CD4-positive, CD25-positive, alpha-beta regulatory T cell (primary cell): Measurements from ENCODE around the gene SLC5A12. TPM values are rescaled to one million over a fixed set of nuclear protein-coding genes. Genes with fewer than 3 reads are reported as not detected.

Experiments
- ATAC-seq, 2 donors: fragments of 150-1000 bp; cut with Tn5 transposase; one replicate each; pipeline ENCODE4 v1.10.0; 2021; ENCODE audit warnings: low read depth in 2 of 2, moderate number of reproducible peaks in 2 of 2, moderate library complexity in 1 of 2
- DNase-seq, 3 donors: peaks; one replicate each; pipeline versions ENCODE4 v3.0.0 to v3.0.0-alpha.2; 2012 to 2022; ENCODE audit warnings: mixed read lengths in 1 of 3
- H3K27ac ChIP-seq: one replicate; pipeline ENCODE4 v1.7.0; 2013; ENCODE audit warnings: mild to moderate bottlenecking, low read length; ENCODE audit not compliant: insufficient read depth, poor library complexity, severe bottlenecking
- H3K27me3 ChIP-seq: one replicate; pipeline ENCODE4 v1.7.0; 2013; ENCODE audit warnings: low read length; ENCODE audit not compliant: control insufficient read depth, insufficient read depth
- H3K36me3 ChIP-seq: one replicate; pipeline ENCODE4 v1.7.0; 2013; ENCODE audit warnings: mild to moderate bottlenecking, low read length, moderate library complexity; ENCODE audit not compliant: control insufficient read depth, insufficient read depth
- H3K4me1 ChIP-seq: 2 replicates; pipeline ENCODE4 v1.7.0; 2013; ENCODE audit warnings: mild to moderate bottlenecking, low read length; ENCODE audit not compliant: insufficient read depth, control insufficient read depth, poor library complexity, severe bottlenecking
- H3K4me3 ChIP-seq: one replicate; pipeline ENCODE4 v1.7.0; 2013; ENCODE audit warnings: low read depth, mild to moderate bottlenecking, low read length, moderate library complexity
- H3K9me3 ChIP-seq, 2 experiments: 1 replicate in 1 of 2; 2 replicates in 1 of 2; pipeline ENCODE4 v1.7.0; 2013; ENCODE audit warnings: low read length in 2 of 2, mild to moderate bottlenecking in 1 of 2, moderate library complexity in 1 of 2; ENCODE audit not compliant: control insufficient read depth in 2 of 2
- H3K27ac Mint-ChIP-seq, 3 donors: one replicate each; pipeline ENCODE4 v1.8.0; 2020 to 2022; ENCODE audit warnings: mild to moderate bottlenecking in 3 of 3, mixed read lengths in 3 of 3, moderate library complexity in 2 of 3
- H3K27me3 Mint-ChIP-seq: one replicate; pipeline ENCODE4 v1.8.0; 2022; ENCODE audit warnings: mild to moderate bottlenecking, mixed read lengths
- H3K36me3 Mint-ChIP-seq: one replicate; pipeline ENCODE4 v1.8.0; 2020; ENCODE audit warnings: mixed read lengths
- H3K4me1 Mint-ChIP-seq, 4 donors: one replicate each; pipeline ENCODE4 v1.8.0; 2020 to 2022; ENCODE audit warnings: mixed read lengths in 4 of 4, mild to moderate bottlenecking in 1 of 4
- H3K4me3 Mint-ChIP-seq, 4 donors: one replicate each; pipeline ENCODE4 v1.8.0; 2020 to 2022; ENCODE audit warnings: mild to moderate bottlenecking in 4 of 4, mixed read lengths in 4 of 4, moderate library complexity in 3 of 4
- H3K9me3 Mint-ChIP-seq, 7 donors: one replicate each; pipeline ENCODE4 v1.8.0; 2020 to 2022; ENCODE audit warnings: mixed read lengths in 7 of 7, mild to moderate bottlenecking in 3 of 7, moderate library complexity in 2 of 7
- polyA plus RNA-seq, 4 donors: library from polyadenylated mRNA; unstranded; fragments of 300-500 nt; fragmentation: Illumina TruSeq; gene quantifications; one replicate each; pipeline ENCODE4 v1.2.3, GENCODE V29; 2021
- total RNA-seq: library from RNA; stranded (reverse); gene quantifications from one replicate; pipeline ENCODE4 v1.2.3, GENCODE V29; 2022

SLC5A12 gene
- total and polyA plus RNA-seq, 5 donors from 2014 or later, result not detected

GRCh38 chr11:26719289-26719973, 2.4 kb downstream of the SLC5A12 start:
- no peak overlapping the region for H3K27ac ChIP-seq
- Mint-ChIP-seq H3K36me3 (no peaks in the 10 kb centered on the region), H3K4me3 (no peak overlapping the region), H3K9me3 (peaks cover 2 to 29% (median 6%) of the 10 kb centered on the region in 7 donors), H3K27ac (no peak overlapping the region), H3K27me3 (no peaks in the 10 kb centered on the region), H3K4me1 (no peaks in the 10 kb centered on the region)
- H3K36me3 ChIP-seq, result no peaks in the 10 kb centered on the region
- H3K4me1 ChIP-seq, result no peaks in the 10 kb centered on the region
- ATAC-seq (no peak), DNase-seq (no peak)
- H3K9me3 ChIP-seq, result peaks cover 0 to 4% of the 10 kb centered on the region in 2 experiments
- H3K4me3 ChIP-seq, result no peak overlapping the region
- H3K27me3 ChIP-seq, result no peaks in the 10 kb centered on the region

GRCh38 chr11:26717771-26718170, 4.1 kb downstream of the SLC5A12 start:
- peaks cover 0 to 25% (median 3%) of the 10 kb centered on the region in 7 donors for H3K9me3 Mint-ChIP-seq
- no peaks in the 10 kb centered on the region for H3K27me3 Mint-ChIP-seq
- H3K4me3 ChIP-seq, result no peak overlapping the region
- H3K36me3 Mint-ChIP-seq, result no peaks in the 10 kb centered on the region
- no peak for ATAC-seq
- H3K27ac Mint-ChIP-seq, result no peak overlapping the region
- H3K4me1 ChIP-seq, result no peaks in the 10 kb centered on the region
- no peak overlapping the region for H3K4me3 Mint-ChIP-seq
- H3K27me3 ChIP-seq, result no peaks in the 10 kb centered on the region
- no peak overlapping the region for H3K27ac ChIP-seq
- no peaks in the 10 kb centered on the region for H3K9me3 ChIP-seq
- DNase-seq, result no peak
- H3K4me1 Mint-ChIP-seq, result no peaks in the 10 kb centered on the region
- no peaks in the 10 kb centered on the region for H3K36me3 ChIP-seq

GRCh38 chr11:26715133-26715532, 6.7 kb downstream of the SLC5A12 start:
- no peaks in the 10 kb centered on the region for H3K4me1 Mint-ChIP-seq
- no peaks in the 10 kb centered on the region for H3K27me3 Mint-ChIP-seq
- Histone ChIP-seq H3K36me3 (no peaks in the 10 kb centered on the region), H3K4me1 (no peaks in the 10 kb centered on the region), H3K27me3 (no peaks in the 10 kb centered on the region), H3K4me3 (no peak overlapping the region), H3K9me3 (no peaks in the 10 kb centered on the region), H3K27ac (no peak overlapping the region)
- DNase-seq (no peak), ATAC-seq (no peak)
- no peak overlapping the region for H3K4me3 Mint-ChIP-seq
- peaks cover 0 to 21% (median 4%) of the 10 kb centered on the region in 7 donors for H3K9me3 Mint-ChIP-seq
- no peaks in the 10 kb centered on the region for H3K36me3 Mint-ChIP-seq
- H3K27ac Mint-ChIP-seq, result no peak overlapping the region

GRCh38 chr11:26712497-26712896, 9.4 kb downstream of the SLC5A12 start:
- H3K4me1 Mint-ChIP-seq, result no peaks in the 10 kb centered on the region
- no peak overlapping the region for H3K27ac Mint-ChIP-seq
- H3K9me3 ChIP-seq, result no peaks in the 10 kb centered on the region
- H3K4me3 ChIP-seq, result no peak overlapping the region
- no peaks in the 10 kb centered on the region for H3K36me3 Mint-ChIP-seq
- H3K4me1 ChIP-seq, result no peaks in the 10 kb centered on the region
- no peak for ATAC-seq
- H3K4me3 Mint-ChIP-seq, result no peak overlapping the region
- no peaks in the 10 kb centered on the region for H3K36me3 ChIP-seq
- H3K27me3 ChIP-seq, result no peaks in the 10 kb centered on the region
- peaks cover 0 to 16% (median 3%) of the 10 kb centered on the region in 7 donors for H3K9me3 Mint-ChIP-seq
- H3K27me3 Mint-ChIP-seq, result no peaks in the 10 kb centered on the region
- H3K27ac ChIP-seq, result no peak overlapping the region
- no peak for DNase-seq

GRCh38 chr11:26710489-26710888, 11.4 kb downstream of the SLC5A12 start:
- no peaks in the 10 kb centered on the region for H3K36me3 ChIP-seq
- Mint-ChIP-seq H3K4me1 (no peaks in the 10 kb centered on the region), H3K4me3 (no peak overlapping the region), H3K27me3 (no peaks in the 10 kb centered on the region), H3K27ac (no peak overlapping the region), H3K9me3 (peaks cover 0 to 13% (median 2%) of the 10 kb centered on the region in 7 donors), H3K36me3 (no peaks in the 10 kb centered on the region)
- H3K27ac ChIP-seq, result no peak overlapping the region
- no peaks in the 10 kb centered on the region for H3K4me1 ChIP-seq
- H3K4me3 ChIP-seq, result no peak overlapping the region
- no peaks in the 10 kb centered on the region for H3K27me3 ChIP-seq
- DNase-seq (no peak), ATAC-seq (no peak)
- no peaks in the 10 kb centered on the region for H3K9me3 ChIP-seq

- H3K27ac ChIP-seq, result no peak overlapping the region
- no peak for DNase-seq
- Mint-ChIP-seq H3K27me3 (no peaks in the 10 kb centered on the region), H3K4me3 (no peak overlapping the region), H3K27ac (no peak overlapping the region), H3K9me3 (peaks cover 0 to 15% (median 2%) of the 10 kb centered on the region in 7 donors), H3K4me1 (no peaks in the 10 kb centered on the region), H3K36me3 (no peaks in the 10 kb centered on the region)
- no peaks in the 10 kb centered on the region for H3K27me3 ChIP-seq
- no peak for ATAC-seq
- no peak overlapping the region for H3K4me3 ChIP-seq
- H3K36me3 ChIP-seq, result no peaks in the 10 kb centered on the region
- no peaks in the 10 kb centered on the region for H3K4me1 ChIP-seq
- H3K9me3 ChIP-seq, result no peaks in the 10 kb centered on the region
Measured at GRCh38 chr11:26708736-26709456, 13.0 kb downstream of the SLC5A12 start.

GRCh38 chr11:26706181-26706580, 15.7 kb downstream of the SLC5A12 start:
- H3K27ac ChIP-seq, result no peak overlapping the region
- H3K36me3 ChIP-seq, result no peaks in the 10 kb centered on the region
- Mint-ChIP-seq H3K9me3 (peaks cover 0 to 10% (median 2%) of the 10 kb centered on the region in 7 donors), H3K36me3 (no peaks in the 10 kb centered on the region), H3K4me3 (no peak overlapping the region), H3K27ac (no peak overlapping the region), H3K27me3 (no peaks in the 10 kb centered on the region), H3K4me1 (no peaks in the 10 kb centered on the region)
- no peaks in the 10 kb centered on the region for H3K4me1 ChIP-seq
- DNase-seq (no peak), ATAC-seq (no peak)
- H3K9me3 ChIP-seq, result no peaks in the 10 kb centered on the region
- H3K27me3 ChIP-seq, result no peaks in the 10 kb centered on the region
- H3K4me3 ChIP-seq, result no peak overlapping the region

GRCh38 chr11:26704249-26704648, 17.6 kb downstream of the SLC5A12 start:
- H3K9me3 Mint-ChIP-seq, result peaks cover 0 to 10% (median 2%) of the 10 kb centered on the region in 7 donors
- ATAC-seq (no peak), DNase-seq (no peak)
- Histone ChIP-seq H3K27ac (no peak overlapping the region), H3K9me3 (no peaks in the 10 kb centered on the region), H3K4me3 (no peak overlapping the region), H3K36me3 (no peaks in the 10 kb centered on the region), H3K4me1 (no peaks in the 10 kb centered on the region), H3K27me3 (no peaks in the 10 kb centered on the region)
- no peaks in the 10 kb centered on the region for H3K27me3 Mint-ChIP-seq
- H3K4me1 Mint-ChIP-seq, result no peaks in the 10 kb centered on the region
- no peak overlapping the region for H3K27ac Mint-ChIP-seq
- no peaks in the 10 kb centered on the region for H3K36me3 Mint-ChIP-seq
- H3K4me3 Mint-ChIP-seq, result no peak overlapping the region
